Natural killer cell treated with Interleukin-12 subunit alpha and Interleukin-12 subunit beta and Interleukin-15 and Interleukin-18, amount 100 ng/mL, for 72 hours (primary cell): ENCODE results near the gene BANK1. TPM values are rescaled to one million over a fixed set of nuclear protein-coding genes. Genes with fewer than 3 reads are reported as not detected.

Experiments used
- ATAC-seq, 2 donors: fragments of 150-1000 bp; cut with Tn5 transposase in 1 of 2; sonication (Bioruptor Pico), chemical (Tn5 transposase) in 1 of 2; 2 replicates each; pipeline ENCODE4 v1.10.0; 2021
- DNase-seq: peaks from one replicate; pipeline ENCODE4 v3.0.0; 2022; ENCODE audit warnings: low spot score
- H3K27ac Mint-ChIP-seq, 2 donors: 1 replicate in 1 of 2; 2 replicates in 1 of 2; pipeline ENCODE4 v1.8.0; 2022; ENCODE audit warnings: mixed read lengths in 2 of 2, mild to moderate bottlenecking in 1 of 2, moderate library complexity in 1 of 2
- H3K27me3 Mint-ChIP-seq, 2 donors: 1 replicate in 1 of 2; 2 replicates in 1 of 2; pipeline ENCODE4 v1.8.0; 2022; ENCODE audit warnings: mixed read lengths in 2 of 2
- H3K36me3 Mint-ChIP-seq: one replicate; pipeline ENCODE4 v1.8.0; 2022; ENCODE audit warnings: mixed read lengths
- H3K4me1 Mint-ChIP-seq, 2 donors: 1 replicate in 1 of 2; 2 replicates in 1 of 2; pipeline ENCODE4 v1.8.0; 2022; ENCODE audit warnings: low read depth in 2 of 2, mixed read lengths in 2 of 2, mild to moderate bottlenecking in 1 of 2
- H3K4me3 Mint-ChIP-seq: one replicate; pipeline ENCODE4 v1.8.0; 2022; ENCODE audit warnings: mixed read lengths
- H3K9me3 Mint-ChIP-seq: 2 replicates; pipeline ENCODE4 v1.8.0; 2022; ENCODE audit warnings: mixed read lengths
- total RNA-seq, 2 donors: library from RNA; stranded (reverse); gene quantifications; one replicate each; pipeline ENCODE4 v1.2.3, GENCODE V29; 2022

The BANK1 gene
- total RNA-seq, 2 donors from 2014 or later, result 1.6 to 1.7 TPM

DNA sequence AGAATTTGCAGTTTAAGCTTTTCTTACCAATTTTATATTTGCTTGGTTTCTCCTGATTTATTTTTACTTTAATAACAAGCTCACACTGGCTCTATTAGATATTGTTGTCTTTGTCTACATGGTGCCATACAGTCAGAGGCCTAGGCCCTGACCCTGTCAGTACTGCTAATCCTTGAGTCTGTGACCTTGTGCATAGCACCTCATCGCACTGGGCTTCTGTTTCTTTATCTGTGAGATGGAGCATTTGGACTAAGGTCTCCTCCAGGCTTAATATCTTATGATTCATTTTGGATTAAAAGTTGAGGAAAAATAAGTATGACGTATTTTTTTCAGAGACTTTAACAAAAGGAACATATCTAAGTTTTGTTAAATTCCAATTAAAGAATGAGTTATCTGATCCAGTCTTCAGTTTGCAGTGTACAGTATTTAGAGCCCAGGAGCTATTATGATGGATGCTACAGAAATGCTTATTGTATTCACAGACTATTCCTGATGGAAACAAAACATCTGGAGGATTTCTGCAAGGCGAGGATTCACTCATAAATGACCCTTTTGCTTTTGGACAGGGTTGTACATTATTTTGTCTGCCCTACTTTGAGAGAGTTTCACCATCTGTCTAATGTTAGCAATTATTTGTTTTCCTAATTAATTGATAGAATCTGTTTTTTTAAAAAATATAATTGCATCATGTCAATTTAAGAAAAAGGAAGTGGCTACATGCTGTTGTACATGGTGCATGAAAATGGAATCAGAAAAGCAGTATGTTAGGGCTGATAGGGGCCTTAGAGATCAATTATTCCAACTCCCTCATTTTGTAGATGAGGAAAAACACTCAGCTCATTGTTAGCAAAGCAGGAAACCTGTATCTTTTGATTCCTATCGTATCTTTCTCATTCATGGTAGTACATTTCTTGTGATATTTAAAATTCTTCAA lies 203.6 kb downstream of the BANK1 start:
- no peaks in the 10 kb centered on the region for H3K27me3 Mint-ChIP-seq
- ATAC-seq, result no peak
- no peaks in the 10 kb centered on the region for H3K36me3 Mint-ChIP-seq
- no peak overlapping the region for H3K4me3 Mint-ChIP-seq
- H3K27ac Mint-ChIP-seq, result no peak overlapping the region
- peaks cover 3% of the 10 kb centered on the region for H3K9me3 Mint-ChIP-seq
- no peak for DNase-seq
- no peaks in the 10 kb centered on the region for H3K4me1 Mint-ChIP-seq

DNA sequence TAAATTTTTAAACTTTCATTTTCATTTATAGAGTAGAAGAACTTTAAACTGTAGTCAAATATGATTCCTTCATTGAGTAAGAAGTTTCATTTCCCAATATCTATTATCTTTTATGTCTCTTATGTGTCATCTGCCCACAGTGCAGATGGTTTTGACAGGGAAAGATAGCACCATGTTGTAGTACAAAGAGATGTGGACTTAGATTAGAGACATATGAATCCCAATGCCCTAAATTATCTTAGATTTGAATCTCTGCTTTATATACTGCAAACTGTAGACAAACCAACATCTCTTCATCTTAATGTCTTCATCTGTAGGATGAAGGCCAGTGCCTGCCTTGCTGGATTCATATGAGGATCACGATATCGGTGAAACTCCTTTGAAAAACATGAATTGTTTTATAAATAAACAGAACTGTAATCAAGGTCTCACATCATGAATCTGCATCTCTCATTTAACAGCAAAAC lies 217.5 kb downstream of the BANK1 start:
- Mint-ChIP-seq H3K9me3 (peaks cover 3% of the 10 kb centered on the region), H3K4me3 (no peak overlapping the region)
- ATAC-seq, result peak; percentile 57 to 75

DNA sequence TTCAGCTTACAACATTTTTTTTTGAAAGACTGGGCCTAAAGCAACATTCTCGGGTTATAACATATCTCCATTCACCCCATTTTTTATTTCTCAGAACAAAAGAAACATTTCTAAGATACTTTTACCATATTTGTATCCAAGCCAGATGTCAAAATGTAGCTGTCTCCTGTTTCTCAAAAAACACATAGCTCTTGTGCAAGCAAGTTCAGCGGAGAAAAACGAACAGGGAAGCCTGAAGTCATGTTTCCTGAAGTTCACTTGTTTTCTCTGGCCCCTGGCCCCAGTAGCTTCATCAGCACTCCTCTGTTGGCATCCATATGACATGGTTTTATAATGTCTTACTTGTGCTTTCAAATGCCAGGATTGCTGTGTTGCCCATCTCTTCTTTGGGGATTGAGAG lies 218.2 kb downstream of the BANK1 start:
- Mint-ChIP-seq H3K27ac (no peak overlapping the region), H3K4me3 (no peak overlapping the region), H3K9me3 (peaks cover 3% of the 10 kb centered on the region), H3K4me1 (no peaks in the 10 kb centered on the region), H3K27me3 (no peaks in the 10 kb centered on the region), H3K36me3 (no peaks in the 10 kb centered on the region)
- DNase-seq (no peak), ATAC-seq (no peak)

More for the DNA sequence above, 217.5 kb downstream of the BANK1 start:
- no peaks in the 10 kb centered on the region for H3K36me3 Mint-ChIP-seq
- DNase-seq, result no peak
- H3K27ac Mint-ChIP-seq, result no peak overlapping the region
- H3K4me1 Mint-ChIP-seq, result no peaks in the 10 kb centered on the region
- H3K27me3 Mint-ChIP-seq, result no peaks in the 10 kb centered on the region

DNA sequence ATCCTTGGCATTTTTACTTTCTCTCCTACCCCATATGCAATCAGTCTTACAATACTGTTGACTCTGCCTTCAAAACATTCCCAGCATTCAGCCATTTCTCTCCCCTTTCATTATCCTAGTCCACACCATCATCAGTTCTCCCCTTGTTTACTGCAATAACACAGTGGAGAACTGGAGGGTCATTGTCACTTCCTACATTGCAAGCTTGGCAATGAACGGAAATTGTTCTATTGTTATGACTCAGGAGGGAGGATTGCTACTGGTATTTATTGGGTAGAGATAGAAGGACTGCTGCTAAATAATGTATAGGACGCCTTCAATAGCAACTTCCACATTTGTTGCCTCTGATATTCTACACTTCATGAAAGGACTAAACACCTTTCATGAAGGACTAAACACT lies 231.8 kb downstream of the BANK1 start:
- Mint-ChIP-seq H3K27ac (no peak overlapping the region), H3K4me1 (no peaks in the 10 kb centered on the region), H3K4me3 (no peak overlapping the region), H3K27me3 (no peaks in the 10 kb centered on the region), H3K36me3 (no peaks in the 10 kb centered on the region), H3K9me3 (no peaks in the 10 kb centered on the region)
- no peak for ATAC-seq
- DNase-seq, result no peak

DNA sequence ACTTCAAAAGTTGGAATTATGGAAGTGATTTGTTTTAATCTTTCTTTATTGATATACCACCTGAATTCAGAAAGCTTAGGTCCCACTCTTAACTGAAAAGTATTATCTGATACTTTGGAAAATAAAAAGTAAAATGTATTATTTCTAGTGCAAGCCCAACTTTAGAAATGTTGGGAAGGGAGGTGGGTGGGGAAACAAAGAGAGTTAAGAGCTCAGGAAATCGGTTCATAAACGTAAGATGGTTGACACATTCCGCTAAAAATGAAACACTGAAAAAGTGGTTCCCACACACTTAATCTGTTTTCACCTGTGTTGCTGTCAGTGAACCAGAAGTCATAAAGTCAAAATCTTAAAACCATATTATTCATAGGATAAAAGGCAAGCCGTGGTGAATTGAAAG lies 237.4 kb downstream of the BANK1 start:
- Mint-ChIP-seq H3K27ac (no peak overlapping the region), H3K27me3 (no peaks in the 10 kb centered on the region), H3K9me3 (peaks cover 3% of the 10 kb centered on the region), H3K4me3 (no peak overlapping the region), H3K36me3 (no peaks in the 10 kb centered on the region), H3K4me1 (no peaks in the 10 kb centered on the region)
- ATAC-seq, result no peak
- DNase-seq, result no peak

DNA sequence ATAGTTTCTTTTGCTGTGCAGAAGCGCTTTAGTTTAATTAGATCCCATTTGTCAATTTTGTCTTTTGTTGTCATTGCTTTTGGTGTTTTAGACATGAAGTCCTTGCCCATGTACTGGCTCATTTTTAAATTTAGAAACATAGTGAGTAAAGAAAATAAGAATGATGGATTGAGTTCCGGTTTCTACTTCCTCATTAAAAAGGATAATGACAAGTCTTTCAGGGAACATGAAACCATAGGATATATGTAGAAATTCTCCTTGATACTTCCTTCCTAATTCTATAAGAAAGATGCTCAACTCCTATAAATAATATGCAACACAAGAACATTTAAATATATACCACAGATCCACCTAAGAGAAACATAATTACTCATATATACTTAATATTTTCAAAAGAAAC lies 240.9 kb downstream of the BANK1 start:
- H3K27ac Mint-ChIP-seq, result no peak overlapping the region
- no peaks in the 10 kb centered on the region for H3K27me3 Mint-ChIP-seq
- H3K4me3 Mint-ChIP-seq, result no peak overlapping the region
- DNase-seq, result no peak
- H3K36me3 Mint-ChIP-seq, result no peaks in the 10 kb centered on the region
- no peaks in the 10 kb centered on the region for H3K4me1 Mint-ChIP-seq
- no peak for ATAC-seq
- H3K9me3 Mint-ChIP-seq, result peaks cover 3% of the 10 kb centered on the region

DNA sequence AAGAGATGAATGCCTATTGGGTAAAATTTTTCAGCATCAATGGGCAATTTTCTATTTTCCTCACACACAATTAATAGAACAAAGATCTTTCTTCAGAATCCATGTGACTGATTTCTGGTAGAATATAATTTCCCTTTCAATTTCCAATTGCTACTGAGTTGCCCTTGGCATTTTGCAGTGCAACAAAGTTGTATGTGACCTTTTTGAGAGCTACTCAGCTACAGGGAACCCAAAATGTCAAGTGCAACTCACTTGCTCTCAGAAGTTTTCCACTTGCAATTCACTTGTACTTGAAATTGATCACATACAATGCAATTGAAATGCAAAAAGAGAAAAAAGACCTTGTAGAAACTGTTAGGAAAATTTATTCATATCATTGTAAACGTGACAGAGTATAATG lies 245.5 kb downstream of the BANK1 start:
- Mint-ChIP-seq H3K27ac (no peak overlapping the region), H3K9me3 (no peaks in the 10 kb centered on the region), H3K36me3 (no peaks in the 10 kb centered on the region), H3K4me1 (peaks cover 0 to 3% of the 10 kb centered on the region in 2 donors), H3K4me3 (no peak overlapping the region), H3K27me3 (no peaks in the 10 kb centered on the region)
- no peak for DNase-seq
- ATAC-seq, result no peak

DNA sequence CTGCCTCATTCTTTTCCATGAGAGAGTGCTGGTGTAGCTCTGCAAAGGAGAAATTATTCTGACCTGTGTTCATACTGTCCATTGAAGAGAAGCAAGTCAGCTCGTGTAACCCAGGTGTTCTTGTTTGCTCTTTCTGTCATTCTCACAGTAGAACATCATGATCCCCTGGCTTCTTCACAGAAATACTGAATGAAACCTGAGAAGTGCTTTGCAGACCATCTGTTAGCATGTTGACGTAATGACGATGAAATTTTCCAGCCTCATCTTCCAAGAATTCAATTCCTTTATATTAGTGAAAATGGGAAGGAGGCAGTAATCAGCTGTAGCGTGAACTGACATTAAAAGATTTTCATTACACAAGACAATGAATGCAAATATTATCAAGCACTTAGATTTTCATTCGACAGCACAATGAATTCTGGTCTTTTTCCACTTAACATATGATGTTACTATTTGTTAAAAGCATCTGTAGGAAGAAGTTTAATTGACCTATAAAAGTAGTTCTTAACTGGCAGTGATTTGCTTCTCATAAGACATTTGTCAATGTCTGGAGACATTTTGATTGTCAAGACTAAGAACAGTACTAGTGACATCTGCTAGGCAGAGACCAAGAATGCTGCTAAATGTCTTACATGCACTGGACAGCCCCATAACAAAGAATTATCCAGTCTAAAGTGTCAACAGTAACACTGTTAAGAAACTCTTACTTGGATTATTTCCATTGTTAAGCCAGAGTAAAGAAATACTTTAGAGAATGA lies 246.3 kb downstream of the BANK1 start:
- H3K4me3 Mint-ChIP-seq, result no peak overlapping the region
- ATAC-seq, result no peak
- H3K27me3 Mint-ChIP-seq, result no peaks in the 10 kb centered on the region
- H3K9me3 Mint-ChIP-seq, result no peaks in the 10 kb centered on the region
- no peak overlapping the region for H3K27ac Mint-ChIP-seq
- peaks cover 0 to 3% of the 10 kb centered on the region in 2 donors for H3K4me1 Mint-ChIP-seq
- no peaks in the 10 kb centered on the region for H3K36me3 Mint-ChIP-seq
- no peak for DNase-seq

DNA sequence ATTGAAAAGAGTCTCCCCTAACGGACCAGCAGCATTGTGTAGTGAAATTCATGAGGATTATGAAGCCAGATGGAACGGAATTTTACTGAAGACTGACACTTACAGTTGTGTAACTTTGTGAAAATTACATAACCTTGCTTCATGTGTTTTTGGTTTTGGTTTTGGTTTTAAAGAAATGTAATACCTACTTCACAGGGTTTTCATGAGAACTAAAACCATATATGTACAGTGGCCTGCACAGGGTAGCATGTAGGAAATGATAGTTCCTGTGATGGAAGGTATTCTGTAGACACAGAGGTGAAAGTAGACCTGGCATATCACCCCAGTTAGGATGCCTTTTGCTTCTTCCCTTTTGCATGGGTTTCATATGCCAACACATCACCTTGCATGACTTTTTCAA lies 247.0 kb downstream of the BANK1 start:
- ATAC-seq (no peak), DNase-seq (no peak)
- no peaks in the 10 kb centered on the region for H3K27me3 Mint-ChIP-seq
- H3K36me3 Mint-ChIP-seq, result no peaks in the 10 kb centered on the region
- H3K27ac Mint-ChIP-seq, result no peak overlapping the region
- peaks cover 0 to 3% of the 10 kb centered on the region in 2 donors for H3K4me1 Mint-ChIP-seq
- H3K9me3 Mint-ChIP-seq, result no peaks in the 10 kb centered on the region
- H3K4me3 Mint-ChIP-seq, result no peak overlapping the region

DNA sequence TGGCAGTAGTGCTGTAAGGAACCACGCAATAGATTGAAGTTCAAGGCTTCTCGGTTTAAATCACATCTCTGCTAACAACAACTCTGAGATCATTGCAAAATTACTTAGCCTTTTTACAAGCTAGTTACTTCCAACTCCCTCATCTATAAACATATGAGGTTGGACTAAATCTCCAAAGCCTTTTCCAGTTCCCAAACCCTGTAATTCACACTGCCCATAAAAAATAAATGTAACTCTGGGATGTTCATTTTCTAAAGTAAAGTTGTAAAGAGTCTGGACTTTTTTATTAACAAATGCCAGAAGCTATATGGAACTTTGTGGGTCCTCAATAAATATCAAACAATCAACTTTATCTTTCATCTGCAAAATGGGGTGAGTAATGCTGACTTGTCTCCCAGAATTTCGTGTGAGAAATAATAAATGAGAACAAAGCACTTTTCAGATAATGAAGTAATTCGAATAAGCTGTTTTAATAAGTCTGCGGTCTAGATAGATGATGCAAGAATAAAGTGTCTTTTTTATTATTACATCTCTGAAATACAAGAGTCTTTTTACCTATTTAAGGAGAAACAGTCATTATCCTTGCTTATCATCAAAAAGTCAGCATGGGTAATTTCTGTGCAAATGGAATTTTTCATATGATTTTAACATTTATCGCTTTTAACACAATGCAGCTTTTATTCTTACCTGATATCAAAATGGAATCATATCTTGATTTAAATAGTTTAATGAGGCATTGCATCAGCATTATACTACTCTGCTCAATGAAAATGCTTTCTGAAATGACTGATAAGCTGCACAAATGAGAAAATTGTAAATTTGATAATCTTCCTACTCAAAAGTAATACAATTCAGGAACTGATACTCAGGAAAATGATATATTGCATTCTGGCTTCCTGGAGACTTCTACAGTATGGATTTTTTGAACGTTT lies 252.6 kb downstream of the BANK1 start:
- H3K9me3 Mint-ChIP-seq, result no peaks in the 10 kb centered on the region
- DNase-seq (no peak), ATAC-seq (no peak)
- no peaks in the 10 kb centered on the region for H3K27me3 Mint-ChIP-seq
- no peaks in the 10 kb centered on the region for H3K36me3 Mint-ChIP-seq
- H3K4me1 Mint-ChIP-seq, result no peaks in the 10 kb centered on the region
- no peak overlapping the region for H3K27ac Mint-ChIP-seq
- H3K4me3 Mint-ChIP-seq, result no peak overlapping the region

DNA sequence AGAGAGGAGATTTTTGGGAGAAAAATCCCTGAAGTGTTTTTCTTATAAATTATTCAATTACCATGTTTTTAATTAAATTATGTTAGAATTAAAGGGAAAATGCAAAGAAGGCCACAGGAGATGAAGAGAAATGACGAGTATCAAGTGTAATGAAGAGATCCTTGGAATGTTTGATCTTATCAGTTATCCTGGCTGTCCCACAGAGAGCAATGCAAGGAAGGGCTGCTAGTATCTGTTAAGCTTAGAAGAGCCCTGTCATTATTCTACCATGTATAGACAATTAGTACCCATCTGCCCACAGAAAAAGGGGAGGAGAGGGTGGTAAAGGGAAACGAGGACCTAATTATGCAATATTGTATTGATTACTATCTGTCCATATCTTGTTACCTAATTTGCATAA lies 257.1 kb downstream of the BANK1 start:
- no peak for ATAC-seq
- Mint-ChIP-seq H3K4me1 (no peaks in the 10 kb centered on the region), H3K4me3 (no peak overlapping the region), H3K27ac (no peak overlapping the region), H3K9me3 (no peaks in the 10 kb centered on the region), H3K27me3 (no peaks in the 10 kb centered on the region), H3K36me3 (no peaks in the 10 kb centered on the region)
- no peak for DNase-seq

DNA sequence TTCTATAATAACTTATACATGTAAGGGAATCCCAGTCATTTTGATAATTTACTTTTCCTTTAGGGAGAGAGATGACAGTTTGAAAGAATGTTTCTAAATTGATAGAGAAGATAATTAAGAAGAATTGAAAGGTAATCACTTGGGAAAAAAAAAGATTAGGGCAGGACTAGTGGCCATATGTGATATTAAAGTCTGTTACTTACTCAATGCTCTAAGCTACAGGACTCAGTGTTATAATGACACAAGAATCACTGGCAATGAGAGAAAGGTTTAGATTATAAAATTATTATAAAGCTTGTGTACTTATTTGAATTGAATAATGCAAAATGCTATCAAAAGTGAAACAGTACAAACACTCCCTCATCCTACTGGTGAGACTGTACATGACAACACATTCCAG lies 265.3 kb downstream of the BANK1 start:
- H3K27ac Mint-ChIP-seq, result no peak overlapping the region
- H3K4me3 Mint-ChIP-seq, result no peak overlapping the region
- no peak for DNase-seq
- H3K9me3 Mint-ChIP-seq, result no peaks in the 10 kb centered on the region
- ATAC-seq, result no peak
- no peaks in the 10 kb centered on the region for H3K4me1 Mint-ChIP-seq
- no peaks in the 10 kb centered on the region for H3K27me3 Mint-ChIP-seq
- H3K36me3 Mint-ChIP-seq, result no peaks in the 10 kb centered on the region

DNA sequence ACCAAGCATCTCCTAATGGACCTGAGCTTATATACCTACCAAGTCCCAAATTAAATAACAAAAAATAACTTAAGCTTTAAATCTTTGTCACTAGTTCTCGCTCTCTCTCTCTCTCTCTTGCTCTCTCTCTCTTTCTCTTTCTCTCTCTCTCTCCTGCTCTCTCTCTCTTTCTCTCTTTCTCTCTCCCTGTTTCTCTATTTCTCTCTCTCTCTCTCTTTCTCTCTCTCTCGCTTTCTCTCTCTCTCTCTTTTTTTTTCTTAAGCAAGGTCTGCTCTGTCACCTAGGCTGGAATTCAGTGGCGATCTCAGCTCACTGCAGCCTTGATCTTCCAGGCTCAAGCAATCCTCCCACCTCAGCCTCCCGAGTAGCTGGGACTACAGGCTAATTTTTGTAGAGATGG lies 266.6 kb downstream of the BANK1 start:
- Mint-ChIP-seq H3K27ac (no peak overlapping the region), H3K4me1 (no peaks in the 10 kb centered on the region), H3K27me3 (no peaks in the 10 kb centered on the region), H3K9me3 (no peaks in the 10 kb centered on the region), H3K36me3 (no peaks in the 10 kb centered on the region), H3K4me3 (no peak overlapping the region)
- DNase-seq (no peak), ATAC-seq (no peak)
